ENCODE results near the gene FNDC5. TPM values are rescaled to one million over a fixed set of nuclear protein-coding genes. Genes with fewer than 3 reads are reported as not detected.

The FNDC5 gene
- total and polyA plus RNA-seq, 9 of the 15 experiments (the other 6 are each of a cell fraction or from before 2014, with no cell fraction given) = 0.06 to 2.1 (median 0.22) TPM

DNA sequence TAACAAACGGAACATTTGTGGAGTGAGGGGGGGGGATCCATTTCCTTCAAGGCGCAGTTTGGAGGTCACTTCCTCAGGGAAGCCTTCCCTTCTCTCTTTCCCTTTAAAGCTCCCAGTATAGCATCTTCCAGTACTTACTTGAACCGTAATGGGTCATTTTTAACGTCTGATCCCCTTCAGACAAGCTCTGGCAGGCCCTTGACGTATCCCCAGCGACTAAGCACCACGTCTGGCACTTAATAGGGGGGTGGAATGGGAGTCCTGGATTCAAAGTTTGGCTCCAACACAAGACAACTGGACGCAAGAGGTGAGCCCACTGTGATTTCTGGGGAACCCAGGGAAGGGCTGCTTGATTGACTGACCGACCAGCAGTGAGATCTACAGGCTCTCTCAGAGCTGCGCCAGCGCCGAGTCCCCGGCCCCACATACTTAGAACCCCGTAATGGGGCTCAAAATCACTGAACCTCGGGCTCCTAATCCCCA, 54.0 kb downstream of the FNDC5 start (continued):
- TF ChIP-seq, protein P1, sequence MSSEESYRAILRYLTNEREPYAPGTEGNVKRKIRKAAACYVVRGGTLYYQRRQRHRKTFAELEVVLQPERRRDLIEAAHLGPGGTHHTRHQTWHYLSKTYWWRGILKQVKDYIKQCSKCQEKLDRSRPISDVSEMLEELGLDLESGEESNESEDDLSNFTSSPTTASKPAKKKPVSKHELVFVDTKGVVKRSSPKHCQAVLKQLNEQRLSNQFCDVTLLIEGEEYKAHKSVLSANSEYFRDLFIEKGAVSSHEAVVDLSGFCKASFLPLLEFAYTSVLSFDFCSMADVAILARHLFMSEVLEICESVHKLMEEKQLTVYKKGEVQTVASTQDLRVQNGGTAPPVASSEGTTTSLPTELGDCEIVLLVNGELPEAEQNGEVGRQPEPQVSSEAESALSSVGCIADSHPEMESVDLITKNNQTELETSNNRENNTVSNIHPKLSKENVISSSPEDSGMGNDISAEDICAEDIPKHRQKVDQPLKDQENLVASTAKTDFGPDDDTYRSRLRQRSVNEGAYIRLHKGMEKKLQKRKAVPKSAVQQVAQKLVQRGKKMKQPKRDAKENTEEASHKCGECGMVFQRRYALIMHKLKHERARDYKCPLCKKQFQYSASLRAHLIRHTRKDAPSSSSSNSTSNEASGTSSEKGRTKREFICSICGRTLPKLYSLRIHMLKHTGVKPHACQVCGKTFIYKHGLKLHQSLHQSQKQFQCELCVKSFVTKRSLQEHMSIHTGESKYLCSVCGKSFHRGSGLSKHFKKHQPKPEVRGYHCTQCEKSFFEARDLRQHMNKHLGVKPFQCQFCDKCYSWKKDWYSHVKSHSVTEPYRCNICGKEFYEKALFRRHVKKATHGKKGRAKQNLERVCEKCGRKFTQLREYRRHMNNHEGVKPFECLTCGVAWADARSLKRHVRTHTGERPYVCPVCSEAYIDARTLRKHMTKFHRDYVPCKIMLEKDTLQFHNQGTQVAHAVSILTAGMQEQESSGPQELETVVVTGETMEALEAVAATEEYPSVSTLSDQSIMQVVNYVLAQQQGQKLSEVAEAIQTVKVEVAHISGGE (CRISPR knock-in tag; IDR thresholded peaks at IDR 0.05) = peak in 1 of 3 experiments; percentile 24; a peak in 1 of 6 replicates
- peak; percentile 5; the same call in 1 of the 2 replicates for TF ChIP-seq PHB (CRISPR knock-in tag; IDR thresholded peaks at IDR 0.05)
- TF ChIP-seq, protein P2, sequence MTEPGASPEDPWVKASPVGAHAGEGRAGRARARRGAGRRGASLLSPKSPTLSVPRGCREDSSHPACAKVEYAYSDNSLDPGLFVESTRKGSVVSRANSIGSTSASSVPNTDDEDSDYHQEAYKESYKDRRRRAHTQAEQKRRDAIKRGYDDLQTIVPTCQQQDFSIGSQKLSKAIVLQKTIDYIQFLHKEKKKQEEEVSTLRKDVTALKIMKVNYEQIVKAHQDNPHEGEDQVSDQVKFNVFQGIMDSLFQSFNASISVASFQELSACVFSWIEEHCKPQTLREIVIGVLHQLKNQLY (CRISPR knock-in tag; conservative IDR thresholded peaks at IDR 0.05) = no peak
- TF ChIP-seq, protein P3, sequence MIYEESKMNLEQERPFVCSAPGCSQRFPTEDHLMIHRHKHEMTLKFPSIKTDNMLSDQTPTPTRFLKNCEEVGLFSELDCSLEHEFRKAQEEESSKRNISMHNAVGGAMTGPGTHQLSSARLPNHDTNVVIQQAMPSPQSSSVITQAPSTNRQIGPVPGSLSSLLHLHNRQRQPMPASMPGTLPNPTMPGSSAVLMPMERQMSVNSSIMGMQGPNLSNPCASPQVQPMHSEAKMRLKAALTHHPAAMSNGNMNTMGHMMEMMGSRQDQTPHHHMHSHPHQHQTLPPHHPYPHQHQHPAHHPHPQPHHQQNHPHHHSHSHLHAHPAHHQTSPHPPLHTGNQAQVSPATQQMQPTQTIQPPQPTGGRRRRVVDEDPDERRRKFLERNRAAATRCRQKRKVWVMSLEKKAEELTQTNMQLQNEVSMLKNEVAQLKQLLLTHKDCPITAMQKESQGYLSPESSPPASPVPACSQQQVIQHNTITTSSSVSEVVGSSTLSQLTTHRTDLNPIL (CRISPR knock-in tag; IDR thresholded peaks at IDR 0.05) = no peak
- TF ChIP-seq ZKSCAN3 (CRISPR knock-in tag; IDR thresholded peaks at IDR 0.05) = no peak
- no peak for TF ChIP-seq DPF2 (IDR thresholded peaks at IDR 0.05)
- no peak for TF ChIP-seq EP300 (IDR thresholded peaks at IDR 0.05; ENCODE audit: low read length)
- no peak for TF ChIP-seq ZC3H11A (IDR thresholded peaks at IDR 0.05; ENCODE audit: low read depth, low read length)
- TF ChIP-seq, protein P4, sequence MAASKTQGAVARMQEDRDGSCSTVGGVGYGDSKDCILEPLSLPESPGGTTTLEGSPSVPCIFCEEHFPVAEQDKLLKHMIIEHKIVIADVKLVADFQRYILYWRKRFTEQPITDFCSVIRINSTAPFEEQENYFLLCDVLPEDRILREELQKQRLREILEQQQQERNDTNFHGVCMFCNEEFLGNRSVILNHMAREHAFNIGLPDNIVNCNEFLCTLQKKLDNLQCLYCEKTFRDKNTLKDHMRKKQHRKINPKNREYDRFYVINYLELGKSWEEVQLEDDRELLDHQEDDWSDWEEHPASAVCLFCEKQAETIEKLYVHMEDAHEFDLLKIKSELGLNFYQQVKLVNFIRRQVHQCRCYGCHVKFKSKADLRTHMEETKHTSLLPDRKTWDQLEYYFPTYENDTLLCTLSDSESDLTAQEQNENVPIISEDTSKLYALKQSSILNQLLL (CRISPR knock-in tag; IDR thresholded peaks at IDR 0.05; ENCODE audit: borderline replicate concordance) = no peak
- 0 out of 4 replicates have a peak, but pooled peaks of 1 of the 2 experiments have one; percentile 9 for TF ChIP-seq TBL1XR1 (IDR thresholded peaks at IDR 0.05; ENCODE audit: low read length in 2 of 2)
- no peak for TF ChIP-seq CSDE1 (IDR thresholded peaks at IDR 0.05)
- TF ChIP-seq, protein P5, sequence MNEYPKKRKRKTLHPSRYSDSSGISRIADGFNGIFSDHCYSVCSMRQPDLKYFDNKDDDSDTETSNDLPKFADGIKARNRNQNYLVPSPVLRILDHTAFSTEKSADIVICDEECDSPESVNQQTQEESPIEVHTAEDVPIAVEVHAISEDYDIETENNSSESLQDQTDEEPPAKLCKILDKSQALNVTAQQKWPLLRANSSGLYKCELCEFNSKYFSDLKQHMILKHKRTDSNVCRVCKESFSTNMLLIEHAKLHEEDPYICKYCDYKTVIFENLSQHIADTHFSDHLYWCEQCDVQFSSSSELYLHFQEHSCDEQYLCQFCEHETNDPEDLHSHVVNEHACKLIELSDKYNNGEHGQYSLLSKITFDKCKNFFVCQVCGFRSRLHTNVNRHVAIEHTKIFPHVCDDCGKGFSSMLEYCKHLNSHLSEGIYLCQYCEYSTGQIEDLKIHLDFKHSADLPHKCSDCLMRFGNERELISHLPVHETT (CRISPR knock-in tag; conservative IDR thresholded peaks at IDR 0.05 in 1 of 2, IDR thresholded peaks at IDR 0.05 in 1 of 2) = no peak
- no peak for TF ChIP-seq NFE2L1 (tag; IDR thresholded peaks at IDR 0.05; ENCODE audit: borderline replicate concordance, low read depth)
- TF ChIP-seq MEF2D (tag; conservative IDR thresholded peaks at IDR 0.05; ENCODE audit: low read depth) = no peak
- TF ChIP-seq BRD4 (IDR thresholded peaks at IDR 0.05) = peak; percentile 92; the same call in 1 of the 2 replicates
- no peak; the same call in none of the 2 replicates for TF ChIP-seq ZNF766 (CRISPR knock-in tag; conservative IDR thresholded peaks at IDR 0.05)
- TF ChIP-seq PHF20 (IDR thresholded peaks at IDR 0.05; ENCODE audit: partially characterized antibody) = no peak
- no peak for TF ChIP-seq CBX8 (IDR thresholded peaks at IDR 0.05; ENCODE audit: borderline replicate concordance, extremely low read depth, low read depth, low read length, poor library complexity, severe bottlenecking)

Measured in K562 (cell line).